Measurements from ENCODE around the gene CCDC91.

CCDC91 gene

DNA sequence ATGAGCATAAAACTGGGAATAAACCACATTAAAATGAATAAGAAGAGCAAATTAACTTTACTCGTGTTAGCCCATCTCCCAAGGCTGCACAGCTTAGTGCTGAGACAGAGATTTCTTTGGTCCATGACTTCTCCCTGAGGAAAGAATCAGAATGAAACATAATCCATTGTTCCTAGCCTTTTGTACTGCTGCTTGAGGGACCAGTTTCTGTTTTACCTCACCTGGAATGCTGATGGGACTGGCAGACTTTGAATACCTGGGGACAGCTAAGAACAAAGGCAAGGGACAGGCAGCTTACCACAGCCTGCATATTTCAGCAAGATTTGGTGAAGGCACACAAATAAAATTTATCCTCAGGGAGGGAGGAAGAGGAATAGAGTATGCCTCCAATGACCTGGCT is 401.6 kb downstream of the CCDC91 start:
- Histone ChIP-seq H3K4me3 (replicated peaks; ENCODE audit: low read depth, low read length) (no peak overlapping the region), H3K27me3 (replicated peaks; ENCODE audit: control insufficient read depth, insufficient read depth, low read length) (no peaks in the 10 kb centered on the region), H3K36me3 (ENCODE audit: control insufficient read depth, insufficient read depth, low read length) (no peaks in the 10 kb centered on the region)
- DNase-seq (ENCODE audit: extremely low read depth, insufficient read length) = no peak
- TF ChIP-seq, protein P1, sequence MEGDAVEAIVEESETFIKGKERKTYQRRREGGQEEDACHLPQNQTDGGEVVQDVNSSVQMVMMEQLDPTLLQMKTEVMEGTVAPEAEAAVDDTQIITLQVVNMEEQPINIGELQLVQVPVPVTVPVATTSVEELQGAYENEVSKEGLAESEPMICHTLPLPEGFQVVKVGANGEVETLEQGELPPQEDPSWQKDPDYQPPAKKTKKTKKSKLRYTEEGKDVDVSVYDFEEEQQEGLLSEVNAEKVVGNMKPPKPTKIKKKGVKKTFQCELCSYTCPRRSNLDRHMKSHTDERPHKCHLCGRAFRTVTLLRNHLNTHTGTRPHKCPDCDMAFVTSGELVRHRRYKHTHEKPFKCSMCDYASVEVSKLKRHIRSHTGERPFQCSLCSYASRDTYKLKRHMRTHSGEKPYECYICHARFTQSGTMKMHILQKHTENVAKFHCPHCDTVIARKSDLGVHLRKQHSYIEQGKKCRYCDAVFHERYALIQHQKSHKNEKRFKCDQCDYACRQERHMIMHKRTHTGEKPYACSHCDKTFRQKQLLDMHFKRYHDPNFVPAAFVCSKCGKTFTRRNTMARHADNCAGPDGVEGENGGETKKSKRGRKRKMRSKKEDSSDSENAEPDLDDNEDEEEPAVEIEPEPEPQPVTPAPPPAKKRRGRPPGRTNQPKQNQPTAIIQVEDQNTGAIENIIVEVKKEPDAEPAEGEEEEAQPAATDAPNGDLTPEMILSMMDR (IDR thresholded peaks at IDR 0.05; ENCODE audit: insufficient read depth, low read length, poor library complexity, severe bottlenecking) = no peak

Data from GM06990 (cell line).